SU-DHL-6 (cell line): ENCODE measurements around the gene FIZ1.

Source experiments
- H2AFZ ChIP-seq: fragments of 200-600 bp; sonication (generic); 2 replicates; pipeline ENCODE4 v1.6.1; 2014; ENCODE audit warnings: low read depth, mild to moderate bottlenecking, moderate library complexity, mixed read lengths, antibody characterized with exemption, low read length; ENCODE audit not compliant: severe bottlenecking
- H3F3A ChIP-seq: fragments of 200-600 bp; shearing (Covaris generic); 2 replicates; pipeline ENCODE4 v1.6.0; 2016; ENCODE audit warnings: antibody characterized with exemption, mild to moderate bottlenecking; ENCODE audit not compliant: insufficient read depth
- H3K27ac ChIP-seq: fragments of 200-600 bp; sonication (generic); 2 replicates; pipeline ENCODE4 v1.5.1; 2016; ENCODE audit warnings: low read depth, mild to moderate bottlenecking, low read length, moderate library complexity, mixed read lengths
- H3K27me3 ChIP-seq: fragments of 200-600 bp; sonication (generic), shearing (Covaris generic); 2 replicates; pipeline ENCODE4 v1.6.0; 2014; ENCODE audit warnings: mild to moderate bottlenecking, low read length
- H3K36me3 ChIP-seq: fragments of 200-600 bp; sonication (generic); 2 replicates; pipeline ENCODE4 v1.6.1; 2014; ENCODE audit warnings: mild to moderate bottlenecking, low read length, mixed read lengths
- H3K4me2 ChIP-seq: fragments of 300-600, 200-600 bp; shearing (Covaris generic), sonication (generic); 2 replicates; pipeline ENCODE4 v1.6.0; 2014; ENCODE audit warnings: low read length, low read depth, mild to moderate bottlenecking; ENCODE audit not compliant: poor library complexity, severe bottlenecking
- H3K4me3 ChIP-seq: fragments of 200-600 bp; sonication (generic); 2 replicates; pipeline ENCODE4 v1.5.1; 2014; ENCODE audit warnings: antibody characterized with exemption, low read length, mild to moderate bottlenecking, mixed read lengths; ENCODE audit not compliant: insufficient read depth, poor library complexity, severe bottlenecking
- H3K79me2 ChIP-seq: fragments of 200-600 bp; sonication (generic); 2 replicates; pipeline ENCODE4 v1.6.1; 2014; ENCODE audit warnings: mild to moderate bottlenecking, low read length, moderate library complexity; ENCODE audit not compliant: insufficient read depth
- H3K9ac ChIP-seq: fragments of 200-600 bp; sonication (generic); 2 replicates; pipeline ENCODE4 v1.7.0; 2014; ENCODE audit warnings: mild to moderate bottlenecking, low read length
- H3K9me2 ChIP-seq: fragments of 200-600 bp; sonication (generic); replicated peaks from 2 replicates; pipeline ENCODE4 v1.6.1; 2014; ENCODE audit warnings: low read length; ENCODE audit not compliant: insufficient read depth
- H3K9me3 ChIP-seq: fragments of 200-600 bp; sonication (generic); 2 replicates; pipeline ENCODE4 v1.6.1; 2014; ENCODE audit warnings: low read length, mixed read lengths; ENCODE audit not compliant: insufficient read depth
- H4K20me1 ChIP-seq: fragments of 200-600 bp; sonication (generic); 2 replicates; pipeline ENCODE4 v1.6.1; 2014; ENCODE audit warnings: low read depth, mild to moderate bottlenecking, antibody characterized with exemption, low read length, moderate library complexity, mixed read lengths
- EZH2phosphoT487 ChIP-seq: fragments of 200-600 bp; sonication (generic), shearing (Covaris generic); conservative IDR thresholded peaks from 2 replicates; pipeline ENCODE4 v1.6.1; 2018; ENCODE audit warnings: mild to moderate bottlenecking, antibody characterized with exemption, low read length, moderate library complexity, mixed read lengths
- TF ChIP-seq, protein P1 (sequence below): fragments of 200-600 bp; sonication (generic); IDR thresholded peaks from one replicate; pipeline ENCODE4 v1.5.1; 2017; ENCODE audit warnings: antibody characterized with exemption, mild to moderate bottlenecking, low read length, moderate library complexity; ENCODE audit not compliant: insufficient read depth, poor library complexity, severe bottlenecking

FIZ1 gene

DNA sequence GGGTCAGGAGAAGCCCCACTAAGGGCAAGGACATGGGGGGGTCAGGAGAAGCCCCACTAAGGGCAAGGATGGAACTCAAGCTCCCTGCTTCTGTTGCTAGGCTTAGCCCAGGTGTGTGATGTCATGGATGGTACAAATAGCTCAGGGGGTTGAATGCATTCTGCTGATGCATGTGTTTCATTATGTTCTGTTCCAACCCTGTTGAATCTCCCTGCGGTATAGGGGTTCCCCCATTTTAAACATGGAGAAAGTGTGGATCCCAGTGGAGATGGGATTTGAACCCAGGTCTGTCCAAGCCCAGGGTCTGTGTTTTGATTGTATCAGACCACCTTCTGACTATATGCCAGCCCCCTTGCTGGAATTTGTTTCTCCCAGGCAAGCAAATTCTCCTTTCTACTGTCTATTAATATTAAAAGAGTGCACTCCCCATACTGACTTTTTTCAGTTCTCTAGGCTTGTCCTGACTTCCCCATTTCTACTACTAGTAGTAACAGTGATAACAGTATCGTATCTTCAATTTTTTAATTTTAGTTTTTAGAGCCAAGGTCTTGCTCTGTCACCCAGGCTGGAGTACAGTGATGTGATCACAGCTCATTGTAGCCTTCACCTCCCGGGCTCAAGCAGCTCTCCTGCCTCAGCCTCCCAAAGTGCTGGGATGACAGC lies 12.8 kb upstream of the FIZ1 start:
- Histone ChIP-seq H3K27me3 (no peaks in the 10 kb centered on the region), H3K4me2 (no peak overlapping the region), H4K20me1 (no peaks in the 10 kb centered on the region), H3K4me3 (no peak overlapping the region), H3K79me2 (peaks cover 17% of the 10 kb centered on the region), H3K36me3 (no peaks in the 10 kb centered on the region), H2AFZ (no peak overlapping the region), H3K9ac (no peak overlapping the region), H3K27ac (no peak overlapping the region), H3K9me2 (no peaks in the 10 kb centered on the region), H3K9me3 (no peaks in the 10 kb centered on the region), H3F3A (no peaks in the 10 kb centered on the region)
- TF ChIP-seq, protein P1, sequence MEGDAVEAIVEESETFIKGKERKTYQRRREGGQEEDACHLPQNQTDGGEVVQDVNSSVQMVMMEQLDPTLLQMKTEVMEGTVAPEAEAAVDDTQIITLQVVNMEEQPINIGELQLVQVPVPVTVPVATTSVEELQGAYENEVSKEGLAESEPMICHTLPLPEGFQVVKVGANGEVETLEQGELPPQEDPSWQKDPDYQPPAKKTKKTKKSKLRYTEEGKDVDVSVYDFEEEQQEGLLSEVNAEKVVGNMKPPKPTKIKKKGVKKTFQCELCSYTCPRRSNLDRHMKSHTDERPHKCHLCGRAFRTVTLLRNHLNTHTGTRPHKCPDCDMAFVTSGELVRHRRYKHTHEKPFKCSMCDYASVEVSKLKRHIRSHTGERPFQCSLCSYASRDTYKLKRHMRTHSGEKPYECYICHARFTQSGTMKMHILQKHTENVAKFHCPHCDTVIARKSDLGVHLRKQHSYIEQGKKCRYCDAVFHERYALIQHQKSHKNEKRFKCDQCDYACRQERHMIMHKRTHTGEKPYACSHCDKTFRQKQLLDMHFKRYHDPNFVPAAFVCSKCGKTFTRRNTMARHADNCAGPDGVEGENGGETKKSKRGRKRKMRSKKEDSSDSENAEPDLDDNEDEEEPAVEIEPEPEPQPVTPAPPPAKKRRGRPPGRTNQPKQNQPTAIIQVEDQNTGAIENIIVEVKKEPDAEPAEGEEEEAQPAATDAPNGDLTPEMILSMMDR = no peak
- TF ChIP-seq EZH2phosphoT487 = no peak

- no peak overlapping the region for H2AFZ ChIP-seq
- no peaks in the 10 kb centered on the region for H3K36me3 ChIP-seq
- H3K9me2 ChIP-seq = no peaks in the 10 kb centered on the region
- H3K4me2 ChIP-seq = no peak overlapping the region
- no peak overlapping the region for H3K9ac ChIP-seq
- no peak overlapping the region for H3K4me3 ChIP-seq
- TF ChIP-seq, protein P1 = no peak
- H3K79me2 ChIP-seq = peaks cover 24% of the 10 kb centered on the region
- no peaks in the 10 kb centered on the region for H3K27me3 ChIP-seq
- H3F3A ChIP-seq = no peaks in the 10 kb centered on the region
- H3K9me3 ChIP-seq = no peaks in the 10 kb centered on the region
- H4K20me1 ChIP-seq = no peaks in the 10 kb centered on the region
- H3K27ac ChIP-seq = no peak overlapping the region
Measured at GRCh38 chr19:55611300-55611982, 12.1 kb upstream of the FIZ1 start.

DNA sequence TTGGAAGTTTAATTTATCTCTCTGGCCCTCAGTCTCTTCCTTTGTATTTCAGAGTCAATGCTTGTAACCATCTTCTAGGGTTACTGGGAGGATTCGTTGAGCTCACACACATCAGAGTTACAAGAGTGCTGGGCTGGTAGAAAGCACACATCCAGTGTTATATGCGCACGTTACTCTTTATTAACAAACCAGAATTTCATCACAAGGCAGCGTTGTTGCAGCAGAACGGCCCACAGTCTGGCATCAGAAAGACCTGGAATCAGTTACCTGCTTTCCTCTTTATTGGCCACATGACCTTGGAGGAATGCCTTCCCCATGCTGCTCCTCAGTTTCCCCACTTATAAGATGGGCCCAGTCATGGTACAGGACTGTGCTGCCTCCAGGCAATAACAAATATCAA lies 10.0 kb upstream of the FIZ1 start:
- H4K20me1 ChIP-seq = no peaks in the 10 kb centered on the region
- H3K27me3 ChIP-seq = no peaks in the 10 kb centered on the region
- H3K4me3 ChIP-seq = no peak overlapping the region
- no peaks in the 10 kb centered on the region for H3K9me3 ChIP-seq
- no peak overlapping the region for H3K4me2 ChIP-seq
- no peaks in the 10 kb centered on the region for H3K36me3 ChIP-seq
- H3K9ac ChIP-seq = no peak overlapping the region
- TF ChIP-seq, protein P1 = no peak
- TF ChIP-seq EZH2phosphoT487 = no peak
- H3F3A ChIP-seq = peaks cover 12% of the 10 kb centered on the region
- no peaks in the 10 kb centered on the region for H3K9me2 ChIP-seq
- H3K79me2 ChIP-seq = peaks cover 26% of the 10 kb centered on the region
- no peak overlapping the region for H3K27ac ChIP-seq
- H2AFZ ChIP-seq = no peak overlapping the region
